ENCODE data around the gene INF2.

The INF2 gene

GRCh38 chr14:104754213-104754851, 64.9 kb downstream of the INF2 start:
- DNase-seq = no peak

- DNase-seq = no peak
These were observed 66.2 kb downstream of the INF2 start for GRCh38 chr14:104755621-104756020.

GRCh38 chr14:104756477-104757237, 67.2 kb downstream of the INF2 start:
- no peak for DNase-seq

GRCh38 chr14:104757238-104757585, 67.8 kb downstream of the INF2 start:
- DNase-seq = no peak

GRCh38 chr14:104757681-104758392, 68.4 kb downstream of the INF2 start:
- no peak for DNase-seq

GRCh38 chr14:104758981-104759969, 69.9 kb downstream of the INF2 start:
- DNase-seq = no peak

GRCh38 chr14:104765517-104765916, 76.1 kb downstream of the INF2 start:
- no peak for DNase-seq

GRCh38 chr14:104766256-104766862, 76.9 kb downstream of the INF2 start:
- DNase-seq = no peak

GRCh38 chr14:104766863-104767633, 77.6 kb downstream of the INF2 start:
- DNase-seq = no peak

- DNase-seq = no peak
These were observed 78.2 kb downstream of the INF2 start for GRCh38 chr14:104767634-104767918.

- DNase-seq = peak; percentile 94
These were observed 79.3 kb downstream of the INF2 start for GRCh38 chr14:104768437-104769323.

GRCh38 chr14:104769324-104770071, 80.1 kb downstream of the INF2 start:
- no peak for DNase-seq

- no peak for DNase-seq
These were observed 80.7 kb downstream of the INF2 start for GRCh38 chr14:104770072-104770579.

- no peak for DNase-seq
These were observed 81.4 kb downstream of the INF2 start for GRCh38 chr14:104770851-104771272.

GRCh38 chr14:104771374-104771773, 82.0 kb downstream of the INF2 start:
- no peak for DNase-seq

Measured in CD4-positive, alpha-beta T cell treated with Interleukin-17A for 4 hours (primary cell).